ENCODE results near the gene ACSBG1.

Gene ACSBG1

GRCh38 chr15:78127882-78128281 lies 106.5 kb downstream of the ACSBG1 start:
- no peak for DNase-seq

- DNase-seq = no peak
Measured at GRCh38 chr15:78125267-78125666, 109.1 kb downstream of the ACSBG1 start.

DNA sequence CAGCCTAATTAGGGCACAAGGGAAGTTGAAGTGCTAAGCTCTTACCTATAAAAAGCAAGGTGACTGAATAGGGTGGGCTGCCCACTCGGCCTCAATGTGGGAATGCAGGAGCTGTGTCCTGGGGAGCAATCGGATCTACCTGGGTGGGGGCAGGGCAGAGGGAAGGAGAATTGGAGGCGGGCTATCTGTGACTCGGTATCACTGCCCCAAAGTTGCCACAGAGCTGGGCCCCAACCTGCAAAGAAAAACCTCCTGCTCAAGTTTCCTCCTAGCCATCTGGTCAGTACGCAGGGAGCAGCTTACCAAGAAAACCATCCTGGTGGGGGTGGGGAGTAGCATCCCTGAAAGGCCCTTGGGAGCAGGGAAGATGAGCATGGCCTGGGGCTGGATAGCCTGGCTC lies 113.8 kb downstream of the ACSBG1 start:
- DNase-seq = no peak
